AG04449 (cell line): ENCODE results near the gene RUNX1.

Experiments used
- CTCF ChIA-PET: fragments of 350-600 bp; formaldehyde crosslinking; extraction: SDS; loops from one replicate; lab custom pipeline; 2021; ENCODE audit warnings: antibody characterized with exemption; lab: Yijun Ruan, JAX
- POLR2A ChIA-PET: fragments of 400-600, 350-600 bp; formaldehyde crosslinking; extraction: SDS; loops from one replicate; lab custom pipeline; 2020; ENCODE audit warnings: antibody characterized with exemption, inconsistent platforms; lab: Yijun Ruan, JAX
- DNase-seq: peaks from one replicate; pipeline ENCODE4 v3.0.0-alpha.2; 2010; ENCODE audit warnings: low read depth, low spot score
- H3K4me3 ChIP-seq: 2 replicates; pipeline ENCODE4 v1.5.1; 2011; ENCODE audit warnings: low read depth, mild to moderate bottlenecking, control low read depth, low read length
- CTCF ChIP-seq: IDR thresholded peaks from one replicate; pipeline ENCODE4 v1.5.1; 2011; ENCODE audit warnings: mild to moderate bottlenecking, moderate library complexity, low read length, control low read depth, inconsistent platforms; ENCODE audit not compliant: insufficient read depth; ENCODE audit errors: missing control alignments

RUNX1 gene

DNA sequence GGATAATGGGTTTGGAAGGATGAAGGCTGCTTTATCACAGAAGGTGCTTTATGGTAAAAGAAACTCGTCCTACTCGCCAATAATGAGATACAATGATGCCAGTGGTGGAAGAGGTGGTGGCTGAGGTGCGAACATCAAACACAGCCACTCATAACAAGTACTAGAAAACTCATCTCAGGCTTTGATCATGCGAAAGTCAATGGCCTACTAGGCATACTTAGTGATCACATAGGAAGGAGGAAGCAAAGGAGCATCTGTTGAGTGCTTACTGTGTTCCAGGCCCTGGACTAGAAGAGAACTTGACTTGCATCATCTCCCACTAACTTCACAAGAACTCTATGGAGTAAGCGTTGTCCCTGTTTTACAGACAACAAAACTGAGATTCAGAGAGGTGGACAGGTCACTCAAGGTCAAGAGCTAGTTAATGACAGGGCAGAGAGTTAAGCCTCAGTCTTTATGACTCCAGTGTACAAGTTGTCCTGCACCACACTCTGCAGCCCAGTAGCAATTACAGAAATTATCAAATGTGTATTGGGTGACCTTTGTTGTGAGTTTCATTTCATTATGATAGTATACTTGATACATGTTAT is 33.6 kb downstream of the RUNX1 start:
- H3K4me3 ChIP-seq: no peak overlapping the region
- ChIA-PET POLR2A (no interaction called here), CTCF (no interaction called here)
- no peak for TF ChIP-seq CTCF
- no peak for DNase-seq

- POLR2A ChIA-PET: no interaction called here
- no peak for TF ChIP-seq CTCF
- CTCF ChIA-PET: interaction anchor here (1.1 to 1.9 kb wide), 2 partner anchors 14 to 124 kb away, joined by 3 to 4 read pairs; no protein-coding TSS in a partner anchor
- H3K4me3 ChIP-seq: no peak overlapping the region
- no peak for DNase-seq
Measured at GRCh38 chr21:35014302-35015041, 34.6 kb downstream of the RUNX1 start.

- DNase-seq: no peak
- POLR2A ChIA-PET: interaction anchor here (1.1 kb wide), 1 partner anchor 13 kb away, joined by 3 read pairs; no protein-coding TSS in a partner anchor
- H3K4me3 ChIP-seq: no peak overlapping the region
- no peak for TF ChIP-seq CTCF
- CTCF ChIA-PET: interaction anchor here (0.8 kb wide), 1 partner anchor 22 kb away, joined by 3 read pairs; no protein-coding TSS in a partner anchor
Measured at GRCh38 chr21:35011681-35012080, 37.4 kb downstream of the RUNX1 start.

DNA sequence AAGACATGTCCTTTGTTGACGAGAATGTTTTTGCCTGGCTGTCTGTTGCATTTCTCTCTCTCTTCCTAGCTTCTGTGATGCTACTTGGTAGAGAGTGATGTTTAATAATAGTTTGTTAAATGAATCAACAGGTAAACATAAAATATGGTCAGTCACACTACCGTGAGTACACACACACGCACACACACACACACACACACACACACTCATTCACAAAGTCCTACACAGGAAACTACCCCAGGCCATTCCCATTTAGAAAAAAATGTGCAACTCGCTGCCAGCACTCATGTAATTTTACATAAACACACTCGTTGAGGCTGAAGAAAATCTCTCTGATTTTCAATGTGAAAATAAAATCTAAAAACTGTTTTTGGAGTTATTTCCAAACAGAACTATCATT is 38.7 kb downstream of the RUNX1 start:
- DNase-seq: no peak
- CTCF ChIA-PET: interaction anchor here (0.8 to 0.9 kb wide), 2 partner anchors 10 to 14 kb away, joined by 3 read pairs; no protein-coding TSS in a partner anchor
- no peak overlapping the region for H3K4me3 ChIP-seq
- no peak for TF ChIP-seq CTCF
- POLR2A ChIA-PET: interaction anchor here (0.6 kb wide), 1 partner anchor 213 kb away, joined by 3 read pairs; no protein-coding TSS in a partner anchor

DNA sequence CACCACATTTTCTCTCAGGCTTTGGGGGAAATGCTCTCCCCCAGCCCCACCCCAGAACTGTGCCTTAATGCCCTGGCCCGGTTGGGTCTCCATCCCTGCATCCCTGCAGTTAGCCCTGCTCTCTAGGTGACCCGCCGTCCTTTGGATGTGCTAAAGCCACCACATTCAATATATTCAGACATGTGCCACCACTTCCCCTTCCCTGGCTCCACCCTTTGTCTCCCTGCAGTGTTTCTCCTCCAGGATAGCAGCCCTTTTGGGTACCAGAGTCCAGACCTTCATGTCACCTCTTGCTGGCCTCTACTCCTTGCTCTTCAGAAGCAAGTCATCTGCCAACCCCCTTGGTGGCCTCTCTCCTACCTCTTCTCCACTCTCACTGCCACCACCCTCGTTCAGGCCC is 41.8 kb downstream of the RUNX1 start:
- ChIA-PET CTCF (interaction anchor here (1.1 kb wide), 1 partner anchor 393 kb away, joined by 3 read pairs; no protein-coding TSS in a partner anchor), POLR2A (no interaction called here)
- TF ChIP-seq CTCF: no peak
- H3K4me3 ChIP-seq: no peak overlapping the region
- DNase-seq: no peak

DNA sequence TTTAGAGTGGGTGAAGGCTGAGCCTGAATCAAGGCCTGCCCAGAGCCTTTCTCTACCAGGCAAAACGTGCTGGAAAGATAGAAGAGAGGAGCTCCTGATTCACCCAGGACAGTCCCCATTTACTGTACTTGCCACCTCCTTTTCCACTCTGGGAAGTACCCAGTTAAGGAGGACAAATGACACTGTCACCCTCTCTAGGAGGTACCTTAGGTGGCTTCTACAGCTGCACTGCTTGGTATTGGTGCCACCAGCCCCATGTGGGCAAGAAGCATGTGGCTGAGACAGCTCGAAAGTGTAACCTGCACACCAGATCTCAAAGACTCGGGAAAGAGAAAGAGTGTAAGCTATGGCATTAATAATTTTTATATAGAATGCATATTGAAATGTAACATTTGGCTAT is 42.3 kb downstream of the RUNX1 start:
- no peak overlapping the region for H3K4me3 ChIP-seq
- no peak for DNase-seq
- POLR2A ChIA-PET: no interaction called here
- CTCF ChIA-PET: interaction anchor here (1.1 kb wide), 1 partner anchor 393 kb away, joined by 3 read pairs; no protein-coding TSS in a partner anchor
- no peak for TF ChIP-seq CTCF
